DMS79 (cell line): ENCODE data around the gene SGIP1.
"Not testable (repeated sequence)": the region's sequence is repeated elsewhere in the genome, so short reads cannot be mapped to it uniquely, and the experiment has no call there.

ENCODE experiments used
- DNase-seq: peaks from one replicate; lab custom pipeline; 2025; lab: John Stamatoyannopoulos, UW

The SGIP1 gene

DNA sequence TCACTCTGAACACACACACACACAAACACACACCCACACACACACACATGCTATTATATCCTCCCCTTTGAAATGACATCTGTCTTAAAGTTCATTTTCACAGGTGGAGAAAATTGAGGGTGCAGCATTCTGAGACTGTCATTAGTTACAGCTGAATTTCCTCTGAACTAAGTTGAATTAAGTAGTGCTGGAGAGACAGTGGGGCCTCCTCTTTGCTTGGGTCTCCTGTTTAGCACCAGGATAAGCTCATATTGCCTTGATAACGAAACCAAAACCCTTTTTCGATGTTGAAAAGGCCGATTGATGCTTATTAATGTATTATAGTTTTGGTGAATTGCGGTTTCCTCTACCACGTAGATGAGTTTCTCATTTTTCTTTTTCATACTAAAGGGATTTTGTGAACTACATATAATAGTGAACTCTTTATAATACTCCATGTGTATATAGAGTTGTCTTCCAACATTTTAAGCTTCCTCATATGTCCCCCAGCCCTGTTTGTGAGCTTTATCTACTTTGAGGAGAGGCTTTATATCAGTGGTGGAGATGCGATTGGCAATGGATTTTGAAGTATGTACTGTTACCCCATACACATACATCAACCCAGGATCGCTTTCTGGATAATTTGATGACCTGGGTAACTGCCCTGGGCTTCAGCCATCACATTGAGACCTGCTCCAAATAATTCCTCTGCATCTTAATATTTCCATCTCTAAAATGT is 235.7 kb downstream of the SGIP1 start:
- no peak for DNase-seq

DNA sequence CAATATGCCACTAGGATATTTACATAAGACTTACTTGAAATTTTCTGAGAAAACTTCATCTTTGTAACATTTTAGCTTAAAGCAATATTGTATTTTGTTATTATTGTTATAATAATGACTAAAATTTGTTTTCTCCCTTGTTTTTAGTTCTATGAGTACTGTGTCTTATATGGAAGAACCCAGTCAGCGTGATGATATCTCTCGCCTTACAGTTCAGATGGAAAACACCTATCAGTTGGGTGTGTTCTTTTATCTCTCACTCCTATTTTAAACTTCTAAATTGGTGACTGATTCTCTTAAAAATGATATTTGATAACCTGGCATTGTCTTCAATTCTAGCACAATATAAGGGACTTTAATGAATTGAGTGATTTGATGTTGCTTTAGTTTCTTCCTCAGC is 236.3 kb downstream of the SGIP1 start:
- DNase-seq: no peak

DNA sequence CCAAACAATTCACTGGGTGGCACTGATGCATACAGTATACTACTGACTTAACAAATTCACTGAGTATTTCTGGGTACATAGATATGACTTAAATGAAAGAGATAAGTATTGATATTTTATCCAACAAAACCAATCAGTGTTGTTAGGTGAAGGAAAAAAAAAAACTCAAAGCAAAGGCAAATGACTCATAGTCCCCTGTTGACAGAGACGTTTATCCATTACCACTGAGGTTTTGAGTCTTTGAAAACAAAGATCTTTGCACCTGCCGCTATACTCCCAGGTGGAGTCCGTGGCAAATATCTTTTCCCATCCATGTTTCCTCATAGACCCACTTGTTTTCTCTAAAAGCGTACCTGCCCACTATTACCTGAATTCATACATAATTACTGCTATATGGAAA is 236.7 kb downstream of the SGIP1 start:
- no peak for DNase-seq

DNA sequence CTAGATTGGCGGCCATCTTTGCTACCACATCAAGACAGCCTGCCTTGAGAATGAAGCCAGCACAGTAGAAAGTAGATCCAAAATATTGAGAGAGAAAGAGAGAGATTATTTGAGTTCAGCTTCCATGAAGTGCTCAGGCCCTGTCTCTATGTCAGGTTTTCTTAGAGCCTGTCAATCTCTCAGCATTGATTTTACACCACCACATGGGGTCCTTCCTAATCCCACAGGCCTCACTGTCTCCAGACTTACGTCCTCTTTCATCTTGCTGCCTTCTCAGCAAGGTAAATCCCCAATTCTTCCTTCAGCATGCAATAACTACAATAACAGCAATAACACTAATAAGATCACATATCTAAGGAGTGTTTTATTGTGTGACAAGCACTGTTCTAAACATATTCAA is 239.3 kb downstream of the SGIP1 start:
- no peak for DNase-seq

DNA sequence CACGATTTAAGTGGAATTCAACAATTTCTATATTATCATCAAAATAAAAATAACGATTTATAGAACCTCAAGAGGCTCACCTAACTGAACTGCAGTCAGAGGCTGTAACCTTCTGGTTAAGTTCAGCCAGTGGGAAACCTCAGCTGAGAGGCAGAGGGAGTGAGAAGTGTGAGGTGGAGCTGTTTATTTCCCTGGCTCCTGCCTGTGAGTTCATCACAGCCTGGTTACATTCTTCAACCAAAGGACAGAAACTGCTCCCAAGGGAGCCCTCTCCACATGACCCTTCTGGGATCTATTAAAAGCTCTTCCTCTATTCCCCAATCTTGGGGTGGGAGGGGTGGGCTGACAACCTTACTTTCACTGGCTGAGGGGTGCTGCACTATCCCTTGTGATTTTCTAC is 240.5 kb downstream of the SGIP1 start:
- no peak for DNase-seq

DNA sequence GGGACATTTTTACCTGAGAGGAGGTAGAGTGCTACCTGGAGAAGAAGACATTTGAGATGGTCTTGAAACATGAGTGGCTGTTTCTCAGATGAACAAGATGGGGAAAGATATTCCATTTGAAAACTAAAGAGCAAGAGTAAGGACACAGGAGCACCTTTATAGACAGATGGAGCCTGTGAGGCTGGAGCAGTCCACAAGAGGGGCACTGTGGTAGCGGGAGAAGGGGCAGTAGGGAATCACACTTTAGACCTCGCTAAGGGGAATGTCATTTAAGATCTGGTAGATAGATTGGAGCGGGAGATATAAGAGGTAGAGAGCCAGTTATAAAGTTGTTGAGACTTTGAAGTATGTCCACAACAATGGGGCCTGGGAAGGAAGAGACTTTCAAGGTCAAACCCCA is 241.7 kb downstream of the SGIP1 start:
- no peak for DNase-seq

DNA sequence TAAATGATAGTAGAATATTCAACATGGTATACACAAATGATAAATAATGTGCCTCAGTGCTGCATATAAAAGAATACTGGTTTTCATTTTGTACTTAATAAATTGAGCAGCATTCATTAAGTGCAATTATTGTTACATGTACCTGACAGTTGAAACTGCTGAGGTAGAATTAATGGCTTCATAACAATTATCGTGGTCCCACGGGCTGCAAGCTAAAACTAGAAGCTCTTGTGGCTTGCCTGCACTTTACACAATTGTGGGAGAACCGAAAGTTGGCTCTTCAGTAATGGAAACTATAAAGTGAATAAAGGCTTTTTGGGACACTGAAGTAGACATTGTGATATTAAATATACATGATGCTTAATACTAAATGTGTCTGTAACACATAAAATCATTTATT is 243.9 kb downstream of the SGIP1 start:
- DNase-seq: peak; percentile 86

DNA sequence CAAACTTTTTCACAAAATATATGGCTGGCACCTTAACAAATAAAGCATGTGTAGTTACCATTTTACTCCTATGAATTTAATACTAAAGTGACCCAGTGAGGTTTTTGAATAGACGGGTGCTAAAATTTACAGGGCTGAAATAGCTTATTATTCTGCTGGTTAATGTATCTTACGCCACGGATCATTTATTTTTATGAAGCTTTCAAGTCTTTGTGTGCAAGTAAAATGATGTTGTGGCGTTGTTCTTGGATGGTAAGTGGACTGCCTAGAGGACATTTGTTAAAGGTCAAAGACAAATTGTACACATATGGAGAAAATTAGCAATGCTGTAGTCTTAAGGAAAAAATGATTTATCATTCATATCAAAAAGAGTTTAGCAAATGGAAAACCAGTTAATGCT is 244.3 kb downstream of the SGIP1 start:
- peak; percentile 89 for DNase-seq

DNA sequence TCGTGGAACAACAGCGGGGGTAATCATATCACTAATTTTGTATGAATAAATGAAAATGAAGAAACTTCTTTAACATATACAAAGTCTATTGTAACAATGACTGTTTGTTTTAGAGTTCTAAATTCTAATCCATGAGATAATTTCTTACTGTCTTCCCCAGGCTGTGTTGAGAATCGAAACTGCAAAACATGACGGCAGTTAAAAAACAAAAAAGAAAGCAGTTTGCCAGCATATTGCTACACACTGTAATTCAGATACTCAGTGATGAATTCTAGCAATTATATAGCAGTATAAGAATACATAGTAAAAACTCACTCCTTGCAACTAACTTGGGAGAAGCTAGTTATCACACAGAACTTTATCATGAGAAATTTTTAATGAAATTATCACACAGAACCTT is 245.0 kb downstream of the SGIP1 start:
- no peak for DNase-seq

DNA sequence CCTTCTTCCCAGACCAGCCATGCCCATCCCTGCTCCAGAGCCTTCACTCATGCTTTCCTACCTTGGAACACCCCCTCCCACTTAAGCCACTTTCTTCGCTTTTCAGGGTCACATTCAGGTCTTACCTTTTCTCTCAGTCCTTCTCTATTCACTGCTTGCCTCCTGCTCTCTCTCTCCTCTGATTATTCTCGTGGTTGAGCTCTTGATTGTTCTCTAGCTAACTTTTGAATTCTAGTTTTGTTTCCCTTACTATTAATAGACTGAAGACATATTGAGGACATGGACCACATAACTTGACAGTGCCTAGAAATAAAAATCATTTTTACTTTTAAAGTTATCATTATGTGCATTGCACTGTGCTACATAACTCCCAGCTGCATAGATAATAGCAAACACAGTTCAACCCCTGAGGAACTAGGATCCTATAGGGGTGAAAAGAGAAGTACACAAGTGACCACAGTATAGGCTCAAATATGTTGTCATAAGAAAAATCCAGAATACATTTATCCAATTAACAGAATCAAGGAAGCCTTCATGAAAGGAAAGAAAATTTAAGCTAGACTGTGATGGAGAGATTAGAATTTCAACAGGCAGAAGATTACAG is 245.6 kb downstream of the SGIP1 start:
- no peak for DNase-seq

DNA sequence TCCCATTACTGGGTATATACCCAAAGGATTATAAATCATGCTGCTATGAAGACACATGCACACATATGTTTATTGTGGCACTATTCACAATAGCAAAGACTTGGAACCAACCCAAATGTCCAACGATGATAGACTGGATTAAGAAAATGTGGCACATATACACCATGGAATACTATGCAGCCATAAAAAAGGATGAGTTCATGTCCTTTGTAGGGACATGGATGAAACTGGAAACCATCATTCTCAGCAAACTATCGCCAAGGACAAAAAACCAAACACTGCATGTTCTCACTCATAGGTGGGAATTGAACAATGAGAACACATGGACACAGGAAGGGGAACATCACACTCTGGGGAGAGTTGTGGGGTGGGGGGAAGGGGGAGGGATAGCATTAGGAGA is 251.8 kb downstream of the SGIP1 start:
- DNase-seq: not testable (repeated sequence)

DNA sequence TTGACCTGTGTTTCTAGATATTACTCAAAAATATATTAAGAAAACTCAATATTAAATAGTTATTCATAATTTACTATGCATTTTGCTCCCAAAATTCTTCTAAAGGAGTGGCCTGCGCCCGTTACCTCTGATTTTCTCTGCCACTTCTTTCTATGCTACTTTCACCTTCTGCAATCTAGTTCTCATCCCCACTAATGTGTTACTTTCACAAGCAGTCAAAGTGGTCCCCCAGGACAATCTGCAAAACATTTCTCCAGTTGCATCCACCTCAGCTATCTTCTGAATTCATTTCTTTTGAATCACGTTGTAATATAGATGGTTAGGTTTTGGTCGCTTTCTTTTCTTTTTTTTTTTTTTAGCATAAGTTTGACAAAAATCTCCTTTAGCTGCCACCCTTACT is 253.7 kb downstream of the SGIP1 start:
- no peak for DNase-seq

DNA sequence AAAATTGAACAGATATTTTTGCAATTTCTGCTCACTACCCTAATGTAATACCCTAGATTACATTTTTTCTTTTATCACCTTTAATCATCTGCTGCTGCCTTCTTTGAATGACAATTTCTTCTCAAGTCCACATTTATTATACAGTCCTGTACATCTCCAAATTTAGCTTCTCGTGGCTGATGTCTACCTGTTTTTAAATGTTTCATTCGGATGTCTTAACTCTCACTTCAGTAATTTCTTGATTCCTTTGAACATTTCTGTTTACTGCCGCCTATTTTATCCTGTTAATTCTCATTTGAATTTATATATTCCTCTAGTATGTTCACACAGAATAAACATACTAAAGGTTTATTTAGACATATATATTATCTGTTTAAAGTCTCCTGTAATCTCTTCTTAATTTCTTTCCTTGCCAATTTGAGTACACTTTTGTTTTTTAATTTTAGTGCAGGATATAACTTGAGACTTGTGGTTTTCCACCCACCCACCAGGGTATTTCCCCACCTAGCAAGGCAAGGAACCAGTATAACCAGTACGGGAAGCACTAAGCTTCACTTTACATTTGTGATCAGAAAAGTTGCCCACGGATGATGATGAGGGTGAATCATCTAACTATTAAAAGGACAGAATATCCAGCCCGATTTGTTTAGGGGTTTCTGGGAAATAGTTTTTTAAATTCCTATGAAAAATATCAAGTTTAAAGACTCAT is 254.4 kb downstream of the SGIP1 start:
- DNase-seq: no peak

DNA sequence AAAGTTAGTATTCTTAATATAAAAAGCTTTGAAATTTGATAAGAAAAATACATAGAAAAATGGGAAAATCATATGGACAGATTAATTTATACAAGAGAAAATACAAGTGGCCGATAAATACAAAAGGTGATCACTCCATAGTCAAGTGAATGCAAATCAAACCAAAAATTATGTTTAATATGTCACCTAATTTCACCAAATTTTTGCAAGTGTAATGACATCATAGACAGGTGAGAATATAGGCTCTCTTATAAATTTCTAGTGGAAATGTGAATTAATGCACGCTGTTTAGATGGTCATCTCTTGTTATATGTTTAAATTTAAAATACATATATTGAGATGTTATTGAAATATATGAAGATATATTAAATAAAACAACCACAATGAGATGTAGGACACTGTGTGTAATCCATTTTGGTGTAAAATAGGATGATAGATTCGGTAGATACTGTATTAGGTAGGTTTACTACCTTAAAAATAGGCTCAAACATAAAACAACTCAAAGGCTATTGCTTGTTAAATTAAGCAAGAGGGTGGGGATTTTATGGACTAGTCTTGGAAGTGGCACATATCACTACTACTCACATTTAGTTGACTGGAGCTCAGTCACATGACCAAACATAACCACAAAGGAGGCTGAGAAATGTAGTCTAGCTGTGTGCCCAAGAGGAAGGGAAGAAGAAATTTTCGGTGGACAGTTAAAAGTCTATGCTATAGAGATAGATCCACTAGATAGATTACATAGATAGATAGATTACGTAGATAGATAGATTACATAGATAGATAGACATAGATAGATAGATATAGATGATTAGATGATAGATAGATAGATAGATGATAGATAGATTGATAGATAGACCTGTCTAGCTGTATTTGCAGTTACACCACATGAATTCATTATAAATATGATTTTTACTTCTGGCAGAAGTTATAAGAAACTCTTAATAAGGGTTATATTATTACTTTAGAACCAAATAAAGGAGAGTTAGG is 258.0 kb downstream of the SGIP1 start:
- no peak for DNase-seq

DNA sequence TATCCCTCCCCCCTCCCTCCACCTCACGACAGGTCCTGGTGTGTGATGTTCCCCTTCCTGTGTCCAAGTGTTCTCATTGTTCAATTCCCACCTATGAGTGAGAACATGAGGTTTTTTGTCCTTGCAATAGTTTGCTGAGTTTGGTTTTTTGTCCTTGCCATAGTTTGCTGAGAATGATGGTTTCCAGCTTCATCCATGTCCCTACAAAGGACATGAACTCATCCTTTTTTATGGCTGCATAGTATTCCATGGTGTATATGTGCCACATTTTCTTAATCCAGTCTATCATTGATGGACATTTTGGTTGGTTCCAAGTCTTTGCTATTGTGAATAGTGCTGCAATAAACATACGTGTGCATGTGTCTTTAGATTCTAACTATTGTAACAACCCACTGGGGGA is 261.9 kb downstream of the SGIP1 start:
- not testable (repeated sequence) for DNase-seq
